NT2/D1 (cell line): ENCODE results near the gene ALG1.

Source experiments
- DNase-seq: peaks from one replicate; pipeline ENCODE4 v3.0.0-alpha.2; 2011; ENCODE audit warnings: low read depth, low spot score
- H3K27me3 ChIP-seq: 2 replicates; pipeline ENCODE4 v1.6.0; 2011; ENCODE audit warnings: mild to moderate bottlenecking; ENCODE audit not compliant: insufficient read length, insufficient read depth
- H3K36me3 ChIP-seq: 2 replicates; pipeline ENCODE4 v1.6.1; 2011; ENCODE audit warnings: mild to moderate bottlenecking, low read length, mixed read lengths; ENCODE audit not compliant: insufficient read depth, insufficient read length
- H3K4me1 ChIP-seq: 2 replicates; pipeline ENCODE4 v1.5.1; 2011; ENCODE audit not compliant: insufficient read depth, insufficient read length
- H3K4me3 ChIP-seq: 2 replicates; pipeline ENCODE4 v1.5.1; 2011; ENCODE audit warnings: low read depth; ENCODE audit not compliant: insufficient read length
- H3K9ac ChIP-seq: 2 replicates; pipeline ENCODE4 v1.6.0; 2011; ENCODE audit warnings: low read depth; ENCODE audit not compliant: insufficient read length
- H3K9me3 ChIP-seq: 2 replicates; pipeline ENCODE4 v1.5.1; 2011; ENCODE audit warnings: mild to moderate bottlenecking, low read length; ENCODE audit not compliant: insufficient read depth
- SUZ12 ChIP-seq: IDR thresholded peaks from 2 replicates; pipeline ENCODE4 v1.6.1; 2011; ENCODE audit not compliant: insufficient read length, insufficient read depth; ENCODE audit errors: extremely low read depth
- YY1 ChIP-seq: IDR thresholded peaks from 2 replicates; pipeline ENCODE4 v1.6.1; 2011; ENCODE audit not compliant: insufficient read length, insufficient read depth
- ZNF274 ChIP-seq: IDR thresholded peaks from 2 replicates; pipeline ENCODE4 v1.6.1; 2011; ENCODE audit warnings: mild to moderate bottlenecking, low read depth, low read length

Gene ALG1

GRCh38 chr16:5062790-5063765, 8.6 kb upstream of the ALG1 start:
- no peaks in the 10 kb centered on the region for H3K36me3 ChIP-seq
- H3K4me1 ChIP-seq, result peaks cover 26% of the 10 kb centered on the region
- no peaks in the 10 kb centered on the region for H3K27me3 ChIP-seq
- H3K4me3 ChIP-seq, result no peak overlapping the region
- no peak for DNase-seq
- TF ChIP-seq ZNF274 (no peak), YY1 (no peak), SUZ12 (no peak)
- H3K9me3 ChIP-seq, result no peaks in the 10 kb centered on the region
- no peak overlapping the region for H3K9ac ChIP-seq

DNA sequence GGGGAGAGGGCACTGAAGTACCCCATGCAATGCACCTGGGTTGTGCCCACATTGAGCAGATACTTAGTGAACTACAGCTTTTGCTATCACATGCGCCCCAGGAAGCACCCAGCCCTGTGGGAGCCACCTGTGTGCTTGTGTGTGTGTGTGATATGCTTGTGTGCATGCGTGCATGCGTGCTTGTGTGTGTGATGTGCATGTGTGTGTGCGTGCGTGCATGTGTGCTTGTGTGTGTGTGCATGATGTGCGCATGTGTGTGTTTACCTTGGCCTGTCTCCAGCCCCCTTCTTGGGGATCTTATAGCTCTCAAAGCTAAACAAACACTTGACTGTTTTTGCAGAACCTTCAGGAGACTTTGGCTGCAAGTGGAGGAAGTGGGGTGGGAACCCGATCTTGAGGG, 6.7 kb upstream of the ALG1 start:
- Histone ChIP-seq H3K4me1 (peaks cover 23% of the 10 kb centered on the region), H3K36me3 (no peaks in the 10 kb centered on the region), H3K9ac (no peak overlapping the region), H3K9me3 (no peaks in the 10 kb centered on the region), H3K4me3 (no peak overlapping the region), H3K27me3 (no peaks in the 10 kb centered on the region)
- TF ChIP-seq YY1, result no peak
- TF ChIP-seq SUZ12, result no peak
- no peak for TF ChIP-seq ZNF274
- DNase-seq, result no peak

GRCh38 chr16:5065326-5065725, 6.3 kb upstream of the ALG1 start:
- DNase-seq, result no peak
- no peak overlapping the region for H3K4me3 ChIP-seq
- peak overlapping the region; percentile 62 for H3K9ac ChIP-seq
- no peaks in the 10 kb centered on the region for H3K36me3 ChIP-seq
- peaks cover 19% of the 10 kb centered on the region for H3K4me1 ChIP-seq
- no peak for TF ChIP-seq YY1
- no peak for TF ChIP-seq SUZ12
- no peak for TF ChIP-seq ZNF274
- H3K27me3 ChIP-seq, result no peaks in the 10 kb centered on the region
- no peaks in the 10 kb centered on the region for H3K9me3 ChIP-seq

GRCh38 chr16:5065813-5066212, 5.8 kb upstream of the ALG1 start, which contains the start of gene C16orf89:
C16orf89 (minus strand) TSS chr16:5065956; CDS start chr16:5065908, 48 bp downstream.
- DNase-seq, result no peak
- H3K27me3 ChIP-seq, result no peaks in the 10 kb centered on the region
- H3K9ac ChIP-seq, result peak within 1 kb of the TSS; percentile 62
- H3K4me3 ChIP-seq, result no peak within 1 kb of the TSS
- TF ChIP-seq YY1, result no peak
- no peak for TF ChIP-seq ZNF274
- TF ChIP-seq SUZ12, result no peak
- no peaks in the 10 kb centered on the region for H3K36me3 ChIP-seq
- no peaks in the 10 kb centered on the region for H3K9me3 ChIP-seq
- peaks cover 18% of the 10 kb centered on the region for H3K4me1 ChIP-seq

DNA sequence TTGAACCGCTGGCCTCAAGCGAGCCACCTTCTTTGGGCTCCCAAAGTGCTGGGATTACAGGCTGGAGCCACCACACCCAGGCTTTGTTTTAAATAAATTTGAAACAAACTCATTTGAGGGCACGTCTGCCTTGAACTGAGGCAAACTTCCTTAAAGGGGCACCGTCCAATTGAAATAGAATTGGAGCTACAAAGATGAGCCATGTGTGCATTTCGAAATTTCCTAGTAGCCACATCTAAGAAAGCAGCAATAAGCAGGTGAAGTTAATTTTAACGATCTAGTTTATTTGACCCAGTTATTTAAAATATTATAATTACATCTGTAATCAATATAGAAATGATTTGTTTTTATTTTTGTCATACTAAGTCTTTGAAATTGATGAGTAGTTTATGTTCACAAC, 5.1 kb upstream of the ALG1 start:
- H3K9ac ChIP-seq, result no peak overlapping the region
- H3K27me3 ChIP-seq, result no peaks in the 10 kb centered on the region
- no peak overlapping the region for H3K4me3 ChIP-seq
- TF ChIP-seq ZNF274 (no peak), SUZ12 (no peak), YY1 (no peak)
- no peaks in the 10 kb centered on the region for H3K9me3 ChIP-seq
- no peak for DNase-seq
- H3K36me3 ChIP-seq, result no peaks in the 10 kb centered on the region
- peaks cover 18% of the 10 kb centered on the region for H3K4me1 ChIP-seq

DNA sequence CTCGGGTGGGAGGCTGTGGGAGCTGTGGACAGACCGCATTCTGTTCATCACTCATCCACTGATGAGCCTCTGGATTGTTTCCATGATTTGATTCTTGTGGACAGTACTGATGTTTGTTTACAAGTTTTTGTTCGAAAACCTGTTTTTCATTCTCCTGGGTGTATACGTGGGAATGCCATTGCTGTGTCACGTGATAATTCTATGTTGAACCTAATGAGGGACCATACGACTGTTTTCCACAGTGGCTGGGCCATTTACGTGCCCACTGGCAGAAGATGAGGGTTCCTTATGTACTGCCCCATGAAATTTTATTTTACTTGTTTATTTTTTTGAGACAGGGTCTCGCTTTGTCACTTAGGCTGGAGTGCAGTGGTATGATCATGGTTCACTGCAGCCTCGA, 2.6 kb upstream of the ALG1 start:
- Histone ChIP-seq H3K27me3 (no peaks in the 10 kb centered on the region), H3K36me3 (peaks cover 10% of the 10 kb centered on the region), H3K9me3 (no peaks in the 10 kb centered on the region), H3K4me3 (no peak overlapping the region), H3K4me1 (peaks cover 8% of the 10 kb centered on the region), H3K9ac (no peak overlapping the region)
- TF ChIP-seq ZNF274, result no peak
- TF ChIP-seq YY1, result no peak
- no peak for TF ChIP-seq SUZ12
- no peak for DNase-seq

GRCh38 chr16:5069854-5070253, 1.8 kb upstream of the ALG1 start:
- no peak overlapping the region for H3K4me3 ChIP-seq
- no peak for TF ChIP-seq YY1
- TF ChIP-seq SUZ12, result no peak
- no peak for TF ChIP-seq ZNF274
- peaks cover 8% of the 10 kb centered on the region for H3K4me1 ChIP-seq
- peaks cover 18% of the 10 kb centered on the region for H3K36me3 ChIP-seq
- DNase-seq, result no peak
- H3K9ac ChIP-seq, result no peak overlapping the region
- H3K9me3 ChIP-seq, result no peaks in the 10 kb centered on the region
- H3K27me3 ChIP-seq, result no peaks in the 10 kb centered on the region
